ENCODE measurements around the gene CDH4.

The CDH4 gene

DNA sequence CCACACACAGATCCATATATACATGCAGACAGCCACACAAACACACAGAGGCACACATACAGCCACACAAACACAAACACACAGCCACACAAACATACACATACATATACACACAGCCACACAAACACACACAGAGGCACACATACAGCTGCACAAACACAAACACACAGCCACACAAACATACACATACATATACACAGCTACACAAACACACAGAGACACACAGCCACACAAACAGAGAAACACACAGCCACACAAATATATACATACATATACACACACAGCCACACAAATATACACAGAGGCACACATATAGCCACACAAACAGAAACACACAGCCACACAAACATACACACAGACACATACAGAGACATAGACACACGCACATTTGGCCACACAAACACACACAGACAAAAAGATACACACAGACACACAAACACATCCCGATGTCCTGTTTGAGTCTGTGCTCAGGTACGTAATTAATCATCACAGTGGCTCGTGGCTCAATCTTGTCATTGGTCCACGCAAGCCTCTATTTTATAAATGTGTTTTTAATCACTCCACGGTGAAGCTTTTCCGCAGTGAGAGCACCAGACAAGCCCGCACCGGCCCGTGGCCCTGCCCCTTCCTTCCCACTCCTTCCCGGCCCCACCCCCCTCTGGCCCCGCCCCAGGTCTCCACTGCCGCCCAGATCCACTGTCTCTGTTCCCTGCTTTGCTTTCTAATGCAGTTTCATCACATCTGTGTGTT, 135.3 kb downstream of the CDH4 start:
- Histone ChIP-seq H3K4me3 (ENCODE audit: low read depth, low read length) (no peak overlapping the region), H4K8ac (ENCODE audit: low read depth, low read length) (no peak overlapping the region), H4K12ac (ENCODE audit: low read depth, low read length) (no peak overlapping the region), H3K9me3 (ENCODE audit: insufficient read depth, low read depth, low read length) (peaks cover 13% of the 10 kb centered on the region), H4K91ac (ENCODE audit: low read depth, low read length) (no peak overlapping the region), H2AK5ac (ENCODE audit: low read length) (no peak overlapping the region), H2AFZ (ENCODE audit: insufficient read depth, low read length, poor library complexity) (no peak overlapping the region), H3K79me1 (ENCODE audit: low read length) (no peaks in the 10 kb centered on the region), H3K27ac (ENCODE audit: low read depth, low read length) (no peak overlapping the region), H2BK12ac (ENCODE audit: low read length) (no peak overlapping the region), H3K4me2 (ENCODE audit: low read length) (peak overlapping the region; percentile 37), H2BK120ac (ENCODE audit: insufficient read depth, low read length, poor library complexity) (no peak overlapping the region), H3K14ac (ENCODE audit: low read length) (no peak overlapping the region), H3K9ac (ENCODE audit: low read length) (no peak overlapping the region), H3K23ac (ENCODE audit: low read length) (no peak overlapping the region), H3K4me1 (ENCODE audit: control insufficient read depth in 1 of 2, insufficient read depth in 2 of 2, low read length in 2 of 2) (peaks cover 0 to 9% of the 10 kb centered on the region in 2 experiments), H2BK5ac (ENCODE audit: low read depth, low read length, poor library complexity) (no peak overlapping the region), H3K27me3 (ENCODE audit: insufficient read depth, low read length) (no peaks in the 10 kb centered on the region), H3K4ac (ENCODE audit: low read depth, low read length) (no peak overlapping the region), H3K79me2 (ENCODE audit: control insufficient read depth, insufficient read depth, low read length, poor library complexity) (no peaks in the 10 kb centered on the region), H3K18ac (ENCODE audit: low read length) (no peak overlapping the region), H3K36me3 (ENCODE audit: control insufficient read depth in 1 of 2, insufficient read depth in 2 of 2, low read length in 2 of 2) (no peaks in the 10 kb centered on the region)
- no peak for DNase-seq
- WGBS (ENCODE audit: extremely low coverage, insufficient coverage, insufficient read length), result no CpG with 5 or more reads among the region's 13 CpGs

GRCh38 chr20:61387954-61388348, 135.9 kb downstream of the CDH4 start:
- no peak overlapping the region for H3K14ac ChIP-seq (ENCODE audit: low read length)
- no peak overlapping the region for H4K91ac ChIP-seq (ENCODE audit: low read depth, low read length)
- H3K4me3 ChIP-seq (ENCODE audit: low read depth, low read length), result no peak overlapping the region
- H3K36me3 ChIP-seq (ENCODE audit: control insufficient read depth in 1 of 2, insufficient read depth in 2 of 2, low read length in 2 of 2), result no peaks in the 10 kb centered on the region
- no peak overlapping the region for H2AK5ac ChIP-seq (ENCODE audit: low read length)
- no peak overlapping the region for H4K12ac ChIP-seq (ENCODE audit: low read depth, low read length)
- H3K4me1 ChIP-seq (ENCODE audit: control insufficient read depth in 1 of 2, insufficient read depth in 2 of 2, low read length in 2 of 2), result peaks cover 0 to 9% of the 10 kb centered on the region in 2 experiments
- no peak overlapping the region for H3K18ac ChIP-seq (ENCODE audit: low read length)
- H3K27me3 ChIP-seq (ENCODE audit: insufficient read depth, low read length), result no peaks in the 10 kb centered on the region
- no peak overlapping the region for H2BK120ac ChIP-seq (ENCODE audit: insufficient read depth, low read length, poor library complexity)
- no peak overlapping the region for H3K9ac ChIP-seq (ENCODE audit: low read length)
- H3K9me3 ChIP-seq (ENCODE audit: insufficient read depth, low read depth, low read length), result peaks cover 11% of the 10 kb centered on the region
- no peak overlapping the region for H3K4me2 ChIP-seq (ENCODE audit: low read length)
- H3K23ac ChIP-seq (ENCODE audit: low read length), result no peak overlapping the region
- H3K79me2 ChIP-seq (ENCODE audit: control insufficient read depth, insufficient read depth, low read length, poor library complexity), result no peaks in the 10 kb centered on the region
- no peak overlapping the region for H2BK12ac ChIP-seq (ENCODE audit: low read length)
- H2AFZ ChIP-seq (ENCODE audit: insufficient read depth, low read length, poor library complexity), result no peak overlapping the region
- WGBS (ENCODE audit: extremely low coverage, insufficient coverage, insufficient read length), result no CpG with 5 or more reads among the region's 7 CpGs
- H3K4ac ChIP-seq (ENCODE audit: low read depth, low read length), result no peak overlapping the region
- DNase-seq, result no peak
- no peak overlapping the region for H3K27ac ChIP-seq (ENCODE audit: low read depth, low read length)
- H4K8ac ChIP-seq (ENCODE audit: low read depth, low read length), result no peak overlapping the region
- no peaks in the 10 kb centered on the region for H3K79me1 ChIP-seq (ENCODE audit: low read length)
- no peak overlapping the region for H2BK5ac ChIP-seq (ENCODE audit: low read depth, low read length, poor library complexity)

DNA sequence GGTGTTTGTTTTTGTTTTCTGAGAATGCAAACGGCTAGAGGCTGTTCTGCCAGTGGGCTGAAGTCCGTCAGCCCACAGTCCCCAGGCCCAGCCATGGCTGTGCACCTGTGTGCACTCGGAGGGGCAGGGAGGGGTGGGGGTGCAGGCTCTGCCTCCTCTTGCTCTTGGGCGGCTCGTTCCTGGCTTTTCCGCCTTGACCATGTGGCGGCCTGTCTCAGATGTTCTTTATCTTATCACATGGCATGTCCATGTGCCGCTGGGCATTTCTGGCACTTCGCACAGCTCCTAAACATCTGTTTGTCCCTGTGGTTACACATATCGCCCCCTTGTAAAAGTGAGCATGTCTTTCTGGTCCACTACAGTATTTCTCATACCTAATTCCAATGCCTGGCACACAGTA, 137.0 kb downstream of the CDH4 start:
- Histone ChIP-seq H2AFZ (ENCODE audit: insufficient read depth, low read length, poor library complexity) (no peak overlapping the region), H4K12ac (ENCODE audit: low read depth, low read length) (no peak overlapping the region), H3K9me3 (ENCODE audit: insufficient read depth, low read depth, low read length) (peaks cover 11% of the 10 kb centered on the region), H2BK120ac (ENCODE audit: insufficient read depth, low read length, poor library complexity) (no peak overlapping the region), H2AK5ac (ENCODE audit: low read length) (no peak overlapping the region), H2BK5ac (ENCODE audit: low read depth, low read length, poor library complexity) (no peak overlapping the region), H3K4me2 (ENCODE audit: low read length) (no peak overlapping the region), H3K4me1 (ENCODE audit: control insufficient read depth in 1 of 2, insufficient read depth in 2 of 2, low read length in 2 of 2) (peaks cover 0 to 9% of the 10 kb centered on the region in 2 experiments), H3K18ac (ENCODE audit: low read length) (no peak overlapping the region), H3K9ac (ENCODE audit: low read length) (no peak overlapping the region), H3K23ac (ENCODE audit: low read length) (no peak overlapping the region), H4K8ac (ENCODE audit: low read depth, low read length) (no peak overlapping the region), H3K79me1 (ENCODE audit: low read length) (no peaks in the 10 kb centered on the region), H3K14ac (ENCODE audit: low read length) (no peak overlapping the region), H3K4me3 (ENCODE audit: low read depth, low read length) (no peak overlapping the region), H4K91ac (ENCODE audit: low read depth, low read length) (no peak overlapping the region), H3K79me2 (ENCODE audit: control insufficient read depth, insufficient read depth, low read length, poor library complexity) (no peaks in the 10 kb centered on the region), H2BK12ac (ENCODE audit: low read length) (no peak overlapping the region), H3K36me3 (ENCODE audit: control insufficient read depth in 1 of 2, insufficient read depth in 2 of 2, low read length in 2 of 2) (no peaks in the 10 kb centered on the region), H3K27ac (ENCODE audit: low read depth, low read length) (no peak overlapping the region), H3K4ac (ENCODE audit: low read depth, low read length) (no peak overlapping the region), H3K27me3 (ENCODE audit: insufficient read depth, low read length) (no peaks in the 10 kb centered on the region)
- no peak for DNase-seq
- no CpG with 5 or more reads among the region's 10 CpGs for WGBS (ENCODE audit: extremely low coverage, insufficient coverage, insufficient read length)

DNA sequence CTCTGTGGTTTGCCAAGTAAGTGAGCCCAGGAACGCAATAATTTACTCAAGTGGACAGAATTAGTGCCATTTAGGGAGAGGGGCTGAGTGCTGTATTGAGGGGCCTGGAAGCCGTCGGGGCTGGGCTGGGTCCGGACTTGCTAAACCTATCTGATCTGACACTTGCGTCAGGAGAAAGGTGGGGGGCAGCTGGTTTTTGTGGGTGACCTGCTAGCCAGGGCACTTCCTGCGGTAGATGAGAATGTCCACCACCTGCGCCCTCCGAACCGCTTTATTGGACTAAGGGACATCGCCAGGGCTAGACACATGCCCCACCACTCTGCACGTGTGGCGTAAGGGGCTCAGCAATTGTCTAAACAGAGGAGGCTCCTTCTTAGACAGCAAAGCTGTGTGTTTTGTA, 139.1 kb downstream of the CDH4 start:
- Histone ChIP-seq H3K27me3 (ENCODE audit: insufficient read depth, low read length) (no peaks in the 10 kb centered on the region), H3K79me2 (ENCODE audit: control insufficient read depth, insufficient read depth, low read length, poor library complexity) (no peaks in the 10 kb centered on the region), H4K91ac (ENCODE audit: low read depth, low read length) (no peak overlapping the region), H2BK120ac (ENCODE audit: insufficient read depth, low read length, poor library complexity) (no peak overlapping the region), H4K12ac (ENCODE audit: low read depth, low read length) (no peak overlapping the region), H3K4ac (ENCODE audit: low read depth, low read length) (no peak overlapping the region), H3K4me3 (ENCODE audit: low read depth, low read length) (no peak overlapping the region), H2AK5ac (ENCODE audit: low read length) (no peak overlapping the region), H2BK12ac (ENCODE audit: low read length) (no peak overlapping the region), H3K4me2 (ENCODE audit: low read length) (peak overlapping the region; percentile 6), H3K9me3 (ENCODE audit: insufficient read depth, low read depth, low read length) (no peaks in the 10 kb centered on the region), H3K79me1 (ENCODE audit: low read length) (no peaks in the 10 kb centered on the region), H2AFZ (ENCODE audit: insufficient read depth, low read length, poor library complexity) (no peak overlapping the region), H3K9ac (ENCODE audit: low read length) (no peak overlapping the region), H3K23ac (ENCODE audit: low read length) (no peak overlapping the region), H2BK5ac (ENCODE audit: low read depth, low read length, poor library complexity) (no peak overlapping the region), H4K8ac (ENCODE audit: low read depth, low read length) (no peak overlapping the region), H3K18ac (ENCODE audit: low read length) (no peak overlapping the region), H3K14ac (ENCODE audit: low read length) (no peak overlapping the region), H3K4me1 (ENCODE audit: control insufficient read depth in 1 of 2, insufficient read depth in 2 of 2, low read length in 2 of 2) (peaks cover 0 to 9% of the 10 kb centered on the region in 2 experiments), H3K27ac (ENCODE audit: low read depth, low read length) (no peak overlapping the region), H3K36me3 (ENCODE audit: control insufficient read depth in 1 of 2, insufficient read depth in 2 of 2, low read length in 2 of 2) (no peaks in the 10 kb centered on the region)
- no peak for DNase-seq
- no CpG with 5 or more reads among the region's 12 CpGs for WGBS (ENCODE audit: extremely low coverage, insufficient coverage, insufficient read length)
